H9 (cell line): ENCODE data around the gene VPS9D1. TPM values are rescaled to one million over a fixed set of nuclear protein-coding genes. Genes with fewer than 3 reads are reported as not detected.

Experiments
- DNase-seq: peaks from one replicate; pipeline ENCODE4 v3.0.0-alpha.2; 2017
- H2AFZ ChIP-seq: one replicate; pipeline ENCODE4 v1.6.1; 2013; ENCODE audit warnings: mild to moderate bottlenecking, low read length, control low read depth, moderate library complexity
- H2AK5ac ChIP-seq: 2 replicates; pipeline ENCODE4 v1.6.1; 2013; ENCODE audit warnings: low read length, control low read depth, mixed read lengths; ENCODE audit not compliant: insufficient read length
- H2BK120ac ChIP-seq: one replicate; pipeline ENCODE4 v1.6.1; 2013; ENCODE audit warnings: low read depth, mild to moderate bottlenecking, low read length, control low read depth, inconsistent platforms; ENCODE audit not compliant: poor library complexity, severe bottlenecking
- H2BK12ac ChIP-seq: 2 replicates; pipeline ENCODE4 v1.6.1; 2013; ENCODE audit warnings: low read length, control low read depth, mixed read lengths, low read depth; ENCODE audit not compliant: insufficient read length
- H2BK15ac ChIP-seq: 2 replicates; pipeline ENCODE4 v1.6.1; 2013; ENCODE audit warnings: low read depth, low read length, control low read depth
- H2BK20ac ChIP-seq: one replicate; pipeline ENCODE4 v1.6.1; 2013; ENCODE audit warnings: low read depth, mild to moderate bottlenecking, low read length, control low read depth, inconsistent platforms; ENCODE audit not compliant: poor library complexity, severe bottlenecking
- H2BK5ac ChIP-seq: 2 replicates; pipeline ENCODE4 v1.6.1; 2013; ENCODE audit warnings: low read length, control low read depth, mixed read lengths; ENCODE audit not compliant: insufficient read length
- H3K14ac ChIP-seq: 2 replicates; pipeline ENCODE4 v1.6.1; 2013; ENCODE audit warnings: low read length, control low read depth; ENCODE audit not compliant: insufficient read depth
- H3K18ac ChIP-seq: 2 replicates; pipeline ENCODE4 v1.6.1; 2013; ENCODE audit warnings: low read depth, mild to moderate bottlenecking, mixed read lengths, low read length, control low read depth; ENCODE audit not compliant: insufficient read length
- H3K23ac ChIP-seq: 2 replicates; pipeline ENCODE4 v1.6.1; 2013; ENCODE audit warnings: low read length, control low read depth, mixed read lengths, low read depth; ENCODE audit not compliant: insufficient read length
- H3K23me2 ChIP-seq: 2 replicates; pipeline ENCODE4 v1.6.1; 2013; ENCODE audit warnings: low read depth, mild to moderate bottlenecking, mixed read lengths, low read length, control low read depth; ENCODE audit not compliant: insufficient read length, poor library complexity, severe bottlenecking
- H3K27ac ChIP-seq: 2 replicates; pipeline ENCODE4 v1.5.1; 2013; ENCODE audit warnings: low read length, control low read depth, mixed read lengths, low read depth; ENCODE audit not compliant: insufficient read length
- H3K27me3 ChIP-seq: 2 replicates; pipeline ENCODE4 v1.6.1; 2013; ENCODE audit warnings: low read length, control low read depth, inconsistent platforms; ENCODE audit not compliant: insufficient read depth
- H3K4ac ChIP-seq: 2 replicates; pipeline ENCODE4 v1.6.1; 2013; ENCODE audit warnings: low read depth, mild to moderate bottlenecking, control low read depth, inconsistent platforms, low read length, moderate library complexity
- H3K4me1 ChIP-seq: 2 replicates; pipeline ENCODE4 v1.6.1; 2013; ENCODE audit warnings: low read length, control low read depth, inconsistent platforms; ENCODE audit not compliant: insufficient read depth
- H3K4me2 ChIP-seq: 2 replicates; pipeline ENCODE4 v1.6.1; 2013; ENCODE audit warnings: low read length, control low read depth, mixed read lengths; ENCODE audit not compliant: insufficient read length, insufficient read depth
- H3K56ac ChIP-seq: 2 replicates; pipeline ENCODE4 v1.6.1; 2013; ENCODE audit warnings: low read depth, mild to moderate bottlenecking, mixed read lengths, low read length, control low read depth; ENCODE audit not compliant: insufficient read length
- H3K79me1 ChIP-seq: 2 replicates; pipeline ENCODE4 v1.6.1; 2013; ENCODE audit warnings: low read depth, mild to moderate bottlenecking, moderate library complexity, low read length, control low read depth, inconsistent platforms; ENCODE audit not compliant: insufficient read depth, poor library complexity, severe bottlenecking
- H3K79me2 ChIP-seq: 2 replicates; pipeline ENCODE4 v1.6.1; 2013; ENCODE audit warnings: low read length, control low read depth, inconsistent platforms; ENCODE audit not compliant: insufficient read depth
- H3K9ac ChIP-seq: 2 replicates; pipeline ENCODE4 v1.6.1; 2013; ENCODE audit warnings: low read length, control low read depth, mixed read lengths; ENCODE audit not compliant: insufficient read length; ENCODE audit errors: extremely low read depth
- H3K9me3 ChIP-seq: one replicate; pipeline ENCODE4 v1.6.1; 2013; ENCODE audit warnings: low read depth, low read length, inconsistent platforms; ENCODE audit not compliant: control insufficient read depth
- H3T11ph ChIP-seq: one replicate; pipeline ENCODE4 v1.6.1; 2013; ENCODE audit warnings: mild to moderate bottlenecking, low read length, control low read depth, inconsistent platforms
- H4K20me1 ChIP-seq: one replicate; pipeline ENCODE4 v1.6.1; 2013; ENCODE audit not compliant: control insufficient read depth, insufficient read length, insufficient read depth
- H4K5ac ChIP-seq: 2 replicates; pipeline ENCODE4 v1.6.1; 2013; ENCODE audit warnings: low read depth, mild to moderate bottlenecking, mixed read lengths, low read length, control low read depth; ENCODE audit not compliant: insufficient read length
- H4K8ac ChIP-seq: replicated peaks from 2 replicates; pipeline ENCODE4 v1.6.1; 2013; ENCODE audit warnings: low read length, control low read depth, mixed read lengths, low read depth; ENCODE audit not compliant: insufficient read length
- H4K91ac ChIP-seq: 2 replicates; pipeline ENCODE4 v1.6.1; 2013; ENCODE audit warnings: low read depth, mild to moderate bottlenecking, moderate library complexity, mixed read lengths, low read length, control low read depth; ENCODE audit not compliant: insufficient read length
- H3K27ac Mint-ChIP-seq, 3 experiments: 2 replicates in 2 of 3; 3 replicates in 1 of 3; pipeline ENCODE4 v1.8.0; 2020 to 2021; ENCODE audit warnings: mixed read lengths in 3 of 3, mild to moderate bottlenecking in 1 of 3, moderate library complexity in 1 of 3
- H3K27me3 Mint-ChIP-seq: 2 replicates; pipeline ENCODE4 v1.8.0; 2021; ENCODE audit warnings: low read depth, mild to moderate bottlenecking, moderate library complexity, mixed read lengths
- H3K36me3 Mint-ChIP-seq, 3 experiments: 2 replicates in 2 of 3; 3 replicates in 1 of 3; pipeline ENCODE4 v1.8.0; 2020 to 2021; ENCODE audit warnings: low read depth in 3 of 3, mixed read lengths in 3 of 3; ENCODE audit not compliant: insufficient read depth in 1 of 3
- H3K4me1 Mint-ChIP-seq, 2 experiments: 2 replicates each; pipeline ENCODE4 v1.8.0; 2020; ENCODE audit warnings: mixed read lengths in 2 of 2
- H3K4me3 Mint-ChIP-seq, 2 experiments: 2 replicates in 1 of 2; 3 replicates in 1 of 2; pipeline ENCODE4 v1.8.0; 2020 to 2021; ENCODE audit warnings: mild to moderate bottlenecking in 2 of 2, mixed read lengths in 2 of 2, moderate library complexity in 1 of 2
- H3K9me3 Mint-ChIP-seq, 2 experiments: 2 replicates in 1 of 2; 3 replicates in 1 of 2; pipeline ENCODE4 v1.8.0; 2020; ENCODE audit warnings: mild to moderate bottlenecking in 2 of 2, mixed read lengths in 2 of 2, moderate library complexity in 1 of 2
- CTCF ChIP-seq: fragments of 200-600 bp; sonication (generic); conservative IDR thresholded peaks from 3 replicates; pipeline ENCODE4 v1.8.0; 2021; ENCODE audit warnings: antibody characterized with exemption, mild to moderate bottlenecking
- WGBS: extraction: QIAGEN DNeasy Blood & Tissue Kit; methylation state at CpG from one replicate; pipeline ENCODE4 v1.1.7; 2013; ENCODE audit warnings: missing lambda C conversion rate, low lambda C conversion rate, mixed read lengths; ENCODE audit not compliant: insufficient read length; ENCODE audit errors: extremely low coverage; 5-methylcytosine and 5-hydroxymethylcytosine counted together
- total RNA-seq: library from RNA; stranded (reverse); gene quantifications from 2 replicates; pipeline ENCODE4 v1.2.1, GENCODE V29; 2021

Gene VPS9D1
- total RNA-seq, 1 experiment from 2014 or later = 6.0 TPM

GRCh38 chr16:89706518-89707260 lies 14.0 kb downstream of the VPS9D1 start:
- Histone ChIP-seq H3K79me2 (no peaks in the 10 kb centered on the region), H2BK15ac (no peak overlapping the region), H3K14ac (no peak overlapping the region; the same call in 1 of the 2 replicates), H3K56ac (no peak overlapping the region), H3K18ac (no peak overlapping the region), H3K27me3 (no peaks in the 10 kb centered on the region), H3K4me2 (no peak overlapping the region), H3T11ph (no peak overlapping the region), H4K8ac (no peak overlapping the region), H3K23me2 (peaks cover under 1% of the 10 kb centered on the region), H3K4me1 (no peaks in the 10 kb centered on the region), H3K9ac (no peak overlapping the region), H3K4ac (no peak overlapping the region), H3K79me1 (no peaks in the 10 kb centered on the region), H2AK5ac (no peak overlapping the region), H4K20me1 (no peaks in the 10 kb centered on the region), H3K23ac (no peak overlapping the region), H2BK120ac (no peak overlapping the region), H3K9me3 (no peaks in the 10 kb centered on the region), H4K5ac (no peak overlapping the region), H3K27ac (no peak overlapping the region), H2BK5ac (no peak overlapping the region), H2BK20ac (no peak overlapping the region), H2BK12ac (no peak overlapping the region), H2AFZ (no peak overlapping the region), H4K91ac (no peak overlapping the region)
- H3K4me3 Mint-ChIP-seq = no peak overlapping the region
- DNase-seq = no peak
- no peak for TF ChIP-seq CTCF
- WGBS = no CpG with 5 or more reads among the region's 14 CpGs
- no peaks in the 10 kb centered on the region for H3K9me3 Mint-ChIP-seq
- no peaks in the 10 kb centered on the region for H3K36me3 Mint-ChIP-seq
- H3K27me3 Mint-ChIP-seq = peaks cover 29% of the 10 kb centered on the region
- peaks cover 18 to 22% of the 10 kb centered on the region in 2 experiments for H3K4me1 Mint-ChIP-seq
- no peak overlapping the region for H3K27ac Mint-ChIP-seq
